Stimulated activated CD4-positive, alpha-beta T cell treated with anti-CD3 and anti-CD28 coated beads, Interleukin-1b, Interleukin-23, amount 100 ng/mL, for 4 hours (primary cell): ENCODE measurements around the gene CEACAM7.
A peak's percentile ranks its signal among the peaks of the same experiment; 100 is the strongest.
"Not testable (repeated sequence)": the region's sequence is repeated elsewhere in the genome, so short reads cannot be mapped to it uniquely, and the experiment has no call there.

ENCODE experiments used
- DNase-seq, 2 donors: peaks; one replicate each; pipeline ENCODE4 v3.0.0-alpha.2; 2020; ENCODE audit warnings: low read depth in 2 of 2

Gene CEACAM7

GRCh38 chr19:41656756-41657155, 31.3 kb downstream of the CEACAM7 start:
- DNase-seq: not testable (repeated sequence)

- DNase-seq: no peak
These were observed 35.8 kb downstream of the CEACAM7 start for GRCh38 chr19:41652250-41652649.

GRCh38 chr19:41649827-41650226, 38.2 kb downstream of the CEACAM7 start:
- DNase-seq: no peak

- peak; percentile 31 to 53 for DNase-seq
These were observed 41.4 kb downstream of the CEACAM7 start for GRCh38 chr19:41646589-41647204.

DNA sequence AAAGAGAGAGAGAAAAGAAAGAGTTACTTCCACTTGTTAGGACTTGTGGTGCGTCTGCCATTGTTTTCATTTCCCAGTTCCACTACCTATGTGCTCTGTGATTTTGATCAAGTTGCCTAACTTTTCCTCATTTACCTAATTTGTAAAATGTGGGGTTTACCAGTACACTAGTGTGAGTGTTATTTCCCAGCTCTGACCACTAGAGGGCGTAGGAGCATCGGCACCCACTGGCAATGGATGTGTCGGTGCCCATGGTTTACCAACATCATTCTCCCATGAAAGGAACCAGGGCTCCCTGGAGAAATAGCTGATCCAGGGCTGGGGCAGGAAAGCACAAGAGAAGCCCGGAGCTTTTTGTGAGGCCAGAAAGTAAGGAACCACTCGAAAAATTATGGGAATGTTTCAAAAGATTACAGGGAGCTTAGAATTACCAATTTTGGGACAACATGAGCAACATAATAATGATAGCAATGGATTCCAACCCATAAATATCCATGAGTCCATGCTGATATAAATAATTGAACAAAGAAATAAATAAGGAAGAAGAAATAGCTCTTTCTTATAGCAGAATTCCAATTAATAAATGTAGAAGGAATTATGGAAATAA, 46.1 kb downstream of the CEACAM7 start:
- peak; percentile 42 to 74 for DNase-seq

DNA sequence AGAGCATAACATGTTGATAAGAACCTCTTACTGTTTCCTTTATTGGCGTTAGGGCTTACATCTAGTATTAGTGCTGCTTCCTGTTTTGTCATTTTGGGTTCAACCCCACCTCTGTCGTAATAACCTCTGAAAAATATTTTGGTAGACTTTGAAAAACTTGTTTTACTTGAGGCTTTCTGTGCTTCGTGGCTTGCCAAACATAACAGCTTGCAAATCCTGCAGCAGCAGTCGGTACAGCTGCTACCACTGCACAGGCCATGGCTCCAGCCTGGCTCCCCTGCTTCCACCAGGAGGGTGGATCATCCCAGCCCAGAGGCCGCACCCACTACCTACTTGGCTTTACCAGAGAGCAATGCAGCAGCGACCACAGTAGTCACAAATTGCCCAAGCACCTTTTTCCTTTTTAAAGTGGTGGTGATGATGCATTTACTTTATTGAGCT, 49.4 kb downstream of the CEACAM7 start:
- no peak for DNase-seq

DNA sequence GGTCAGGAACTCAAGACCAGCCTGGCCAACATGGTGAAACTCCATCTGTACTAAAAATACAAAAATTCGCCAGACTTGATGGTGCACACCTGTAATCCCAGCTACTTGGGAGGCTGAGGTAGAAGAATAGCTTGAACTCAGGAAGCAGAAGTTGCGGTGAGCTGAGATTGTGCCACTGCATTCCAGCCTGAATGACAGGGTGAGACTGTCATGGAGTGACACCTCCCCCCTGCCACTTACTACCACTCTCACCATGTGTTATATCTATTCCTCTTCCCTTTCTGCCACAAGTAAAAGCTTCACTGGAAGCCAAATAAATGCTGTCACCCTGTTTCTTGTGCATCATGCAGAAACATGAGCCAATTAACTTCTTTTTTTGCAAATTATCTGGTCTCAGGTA, 50.6 kb downstream of the CEACAM7 start:
- DNase-seq: no peak

DNA sequence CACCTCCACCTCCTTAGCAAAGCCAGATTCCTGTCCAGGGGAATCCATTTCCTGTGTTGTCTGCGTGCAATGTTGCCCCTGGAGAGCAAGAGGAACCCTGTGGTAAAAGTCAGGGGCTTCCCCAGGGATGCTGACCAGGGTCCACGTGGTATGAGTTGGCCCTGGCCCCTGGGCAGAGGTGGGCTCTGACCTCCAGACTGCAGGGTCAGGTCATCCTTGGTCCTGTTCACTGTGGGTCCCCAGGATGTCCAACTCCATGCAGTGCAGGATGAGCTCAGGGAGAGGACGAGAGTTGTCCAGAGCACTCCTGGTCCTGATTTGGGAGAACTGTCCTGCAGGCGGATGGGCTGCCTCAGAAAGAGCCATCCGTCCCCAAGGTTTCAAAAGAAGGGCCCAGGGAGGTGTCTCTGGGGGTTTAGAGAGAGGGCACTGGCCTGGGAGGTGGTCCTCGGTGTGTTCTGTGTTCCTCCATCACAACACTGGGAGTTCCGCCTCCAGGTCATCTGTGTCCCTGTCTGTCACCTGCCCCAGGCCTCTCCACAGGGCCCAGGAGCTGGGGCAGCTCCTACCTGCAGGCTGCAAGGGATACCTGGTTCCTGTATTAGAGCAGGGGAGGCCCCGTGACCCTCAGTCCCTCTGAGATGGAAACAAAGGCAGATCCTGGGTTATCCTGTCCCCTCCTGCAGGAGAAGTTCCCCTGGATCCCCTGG, 59.9 kb downstream of the CEACAM7 start:
- DNase-seq: no peak

- DNase-seq: no peak
These were observed 61.2 kb downstream of the CEACAM7 start, which contains the start of gene CEACAM4 for GRCh38 chr19:41626877-41627276. Gene CEACAM4 (minus strand): TSS chr19:41627074. CDS start chr19:41626963, 111 bp downstream.

DNA sequence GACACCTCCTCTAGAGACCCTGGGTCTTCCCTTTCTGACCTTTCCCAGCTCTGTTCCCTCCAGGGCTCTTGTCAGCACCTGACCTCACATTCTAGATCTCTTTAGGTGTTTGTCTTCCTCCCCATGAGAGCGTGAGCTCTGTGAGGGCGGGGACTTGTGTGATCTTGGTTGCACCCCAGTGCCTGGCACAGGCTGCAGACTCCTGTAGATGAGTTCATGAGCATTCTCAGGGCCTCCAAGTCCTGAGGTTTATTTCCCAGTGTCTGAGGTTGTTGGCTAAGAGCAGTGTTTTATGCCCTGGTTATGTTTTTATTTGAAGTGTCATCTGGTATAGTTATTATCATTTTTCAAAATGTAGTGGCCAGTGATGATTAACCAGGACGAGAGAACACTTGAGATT, 61.8 kb downstream of the CEACAM7 start:
- DNase-seq: no peak

- no peak for DNase-seq
These were observed 63.1 kb downstream of the CEACAM7 start for GRCh38 chr19:41624937-41625336.

DNA sequence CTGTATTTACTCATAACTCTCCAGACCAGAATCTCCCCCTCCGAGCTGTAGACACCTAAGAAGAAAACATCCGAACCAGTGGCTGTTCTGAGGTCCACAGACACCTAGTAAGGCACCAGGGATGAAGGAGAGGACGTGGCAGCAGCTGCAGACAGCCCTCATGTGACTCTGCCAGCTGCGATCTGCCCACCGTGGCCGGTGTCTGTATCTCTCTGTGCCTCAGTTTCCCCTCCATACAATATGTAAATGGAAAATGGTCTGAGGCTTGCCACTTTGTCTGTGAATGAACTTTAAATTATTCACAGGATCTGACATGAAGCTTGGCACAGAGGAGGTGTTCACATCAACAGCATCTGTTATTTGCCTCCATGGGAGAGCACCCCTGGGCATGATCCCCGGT, 63.6 kb downstream of the CEACAM7 start:
- no peak for DNase-seq

DNA sequence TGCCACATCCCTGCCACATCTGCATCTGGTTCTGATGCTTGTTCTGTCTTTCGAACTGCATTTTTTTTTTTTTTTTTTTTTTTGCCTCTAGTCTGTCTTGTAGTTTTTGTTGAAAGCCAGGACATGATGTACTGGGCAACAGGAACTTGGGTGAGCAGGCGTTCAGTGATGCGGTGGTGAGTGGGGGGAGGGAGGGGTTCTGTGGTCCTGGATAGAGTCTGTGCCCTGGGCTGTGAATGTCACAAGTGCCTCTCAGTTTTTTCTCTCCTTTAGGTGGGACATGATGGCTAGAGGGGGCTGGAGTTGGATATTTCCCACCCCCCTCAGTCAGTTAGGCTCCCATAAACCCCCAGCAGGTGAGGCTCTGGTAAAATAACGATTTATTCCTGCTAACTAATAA, 64.7 kb downstream of the CEACAM7 start:
- no peak for DNase-seq
